Neural cell (in vitro differentiated cells): Measurements from ENCODE around the gene DARS1. TPM values are rescaled to one million over a fixed set of nuclear protein-coding genes. Genes with fewer than 3 reads are reported as not detected.

ENCODE experiments used
- H2AFZ ChIP-seq: fragments of 200-600, 300-800 bp; sonication (generic), shearing (Covaris generic); 2 replicates; pipeline ENCODE4 v1.6.0; 2014; ENCODE audit warnings: low read depth, mild to moderate bottlenecking, antibody characterized with exemption, low read length, moderate library complexity
- H3F3A ChIP-seq: fragments of 200-600 bp; shearing (Covaris generic); 2 replicates; pipeline ENCODE4 v1.6.1; 2016; ENCODE audit warnings: mild to moderate bottlenecking, moderate library complexity, mixed read lengths, antibody characterized with exemption, low read length; ENCODE audit not compliant: insufficient read depth, poor library complexity, severe bottlenecking
- H3K27ac ChIP-seq: fragments of 200-600, 300-800 bp; sonication (generic), shearing (Covaris generic); 2 replicates; pipeline ENCODE4 v1.5.1; 2014; ENCODE audit warnings: mild to moderate bottlenecking, low read length, moderate library complexity
- H3K27me3 ChIP-seq: fragments of 300-800, 200-600 bp; sonication (generic), shearing (Covaris generic); 2 replicates; pipeline ENCODE4 v1.6.0; 2014; ENCODE audit warnings: mild to moderate bottlenecking, low read depth, low read length, moderate library complexity; ENCODE audit not compliant: insufficient read depth
- H3K36me3 ChIP-seq: fragments of 300-800, 200-600 bp; sonication (generic), shearing (Covaris generic); 2 replicates; pipeline ENCODE4 v1.5.1; 2014; ENCODE audit warnings: mild to moderate bottlenecking, antibody characterized with exemption, low read length, moderate library complexity; ENCODE audit not compliant: insufficient read depth
- H3K4me2 ChIP-seq: fragments of 300-800, 200-600 bp; sonication (generic), shearing (Covaris generic); 2 replicates; pipeline ENCODE4 v1.6.0; 2014; ENCODE audit warnings: mild to moderate bottlenecking, low read length
- H3K4me3 ChIP-seq: fragments of 300-800, 200-600 bp; sonication (generic), shearing (Covaris generic); 2 replicates; pipeline ENCODE4 v1.5.1; 2014; ENCODE audit warnings: mild to moderate bottlenecking, low read length, moderate library complexity
- H3K79me2 ChIP-seq: fragments of 200-600 bp; shearing (Covaris generic); replicated peaks from 2 replicates; pipeline ENCODE4 v1.6.0; 2014; ENCODE audit warnings: mild to moderate bottlenecking, low read length, moderate library complexity; ENCODE audit not compliant: insufficient read depth
- H3K9ac ChIP-seq: fragments of 300-800, 200-600 bp; sonication (generic), shearing (Covaris generic); 2 replicates; pipeline ENCODE4 v1.6.1; 2016; ENCODE audit warnings: mild to moderate bottlenecking, low read length, mixed read lengths
- H3K9me2 ChIP-seq: fragments of 200-600 bp; shearing (Covaris generic); 2 replicates; pipeline ENCODE4 v1.6.1; 2016; ENCODE audit warnings: mild to moderate bottlenecking, low read length, mixed read lengths; ENCODE audit not compliant: insufficient read depth
- H3K9me3 ChIP-seq: fragments of 200-600, 300-800 bp; sonication (generic), shearing (Covaris generic); 2 replicates; pipeline ENCODE4 v1.6.1; 2016; ENCODE audit warnings: mild to moderate bottlenecking, mixed run types, low read length, moderate library complexity, mixed read lengths
- H4K20me1 ChIP-seq: fragments of 200-600 bp; shearing (Covaris generic); 2 replicates; pipeline ENCODE4 v1.6.1; 2016; ENCODE audit warnings: mild to moderate bottlenecking, mixed run types; ENCODE audit not compliant: insufficient read depth
- CTCF ChIP-seq: fragments of 450-650 bp; IDR thresholded peaks from 2 replicates; pipeline ENCODE4 v1.5.1; 2014; ENCODE audit warnings: antibody characterized with exemption, mild to moderate bottlenecking, moderate library complexity; ENCODE audit not compliant: poor library complexity, severe bottlenecking
- EP300 ChIP-seq: fragments of 450-650 bp; conservative IDR thresholded peaks from 2 replicates; pipeline ENCODE4 v1.6.1; 2014; ENCODE audit warnings: antibody characterized with exemption, mild to moderate bottlenecking, moderate library complexity; ENCODE audit not compliant: poor library complexity, severe bottlenecking
- EZH2 ChIP-seq: fragments of 200-600, 300-800 bp; shearing (Covaris generic), sonication (generic); IDR thresholded peaks from 2 replicates; pipeline ENCODE4 v1.6.1; 2014; ENCODE audit warnings: antibody characterized with exemption, low read length, borderline replicate concordance, mild to moderate bottlenecking; ENCODE audit not compliant: insufficient read depth, poor library complexity, severe bottlenecking
- MXI1 ChIP-seq: fragments of 450-650 bp; conservative IDR thresholded peaks from 2 replicates; pipeline ENCODE4 v1.6.1; 2014; ENCODE audit warnings: antibody characterized with exemption, mild to moderate bottlenecking; ENCODE audit not compliant: poor library complexity, severe bottlenecking
- POLR2AphosphoS5 ChIP-seq: IDR thresholded peaks from 2 replicates; pipeline ENCODE4 v1.6.1; 2012
- RAD21 ChIP-seq: fragments of 450-650 bp; conservative IDR thresholded peaks from 2 replicates; pipeline ENCODE4 v1.6.1; 2014; ENCODE audit warnings: antibody characterized with exemption, mild to moderate bottlenecking, moderate library complexity
- REST ChIP-seq: IDR thresholded peaks from 2 replicates; pipeline ENCODE4 v1.6.1; 2012; ENCODE audit warnings: borderline replicate concordance
- SMC3 ChIP-seq: fragments of 450-650 bp; conservative IDR thresholded peaks from 2 replicates; pipeline ENCODE4 v1.6.1; 2014; ENCODE audit warnings: antibody characterized with exemption, mild to moderate bottlenecking, moderate library complexity; ENCODE audit not compliant: poor library complexity
- TAF1 ChIP-seq: IDR thresholded peaks from 2 replicates; pipeline ENCODE4 v1.6.1; 2012; ENCODE audit warnings: low read depth
- polyA plus RNA-seq: library from polyadenylated mRNA; depleted of rRNA; stranded (reverse); fragments of >200 nt; gene quantifications from 2 replicates; pipeline ENCODE4 v1.2.3, GENCODE V29; 2014

The DARS1 gene
- polyA plus RNA-seq, 1 donor from 2014 or later: 37.9 TPM

GRCh38 chr2:135952891-135953290 is 32.5 kb downstream of the DARS1 start:
- H3K27ac ChIP-seq: no peak overlapping the region
- H3K9ac ChIP-seq: no peak overlapping the region
- no peak overlapping the region for H3K4me2 ChIP-seq
- H3K27me3 ChIP-seq: no peaks in the 10 kb centered on the region
- no peaks in the 10 kb centered on the region for H3F3A ChIP-seq
- H3K9me3 ChIP-seq: no peaks in the 10 kb centered on the region
- TF ChIP-seq TAF1 (no peak), CTCF (no peak), SMC3 (no peak), RAD21 (no peak), POLR2AphosphoS5 (no peak), EP300 (no peak), EZH2 (no peak), MXI1 (no peak), REST (no peak)
- no peaks in the 10 kb centered on the region for H4K20me1 ChIP-seq
- H3K79me2 ChIP-seq: no peaks in the 10 kb centered on the region
- H3K9me2 ChIP-seq: no peaks in the 10 kb centered on the region
- no peak overlapping the region for H3K4me3 ChIP-seq
- no peaks in the 10 kb centered on the region for H3K36me3 ChIP-seq
- no peak overlapping the region for H2AFZ ChIP-seq

GRCh38 chr2:135951041-135951583 is 34.3 kb downstream of the DARS1 start:
- Histone ChIP-seq H3K27me3 (no peaks in the 10 kb centered on the region), H3K9me3 (no peaks in the 10 kb centered on the region), H3K9ac (no peak overlapping the region), H3K79me2 (no peaks in the 10 kb centered on the region), H3K4me3 (no peak overlapping the region), H3K9me2 (no peaks in the 10 kb centered on the region), H3K36me3 (no peaks in the 10 kb centered on the region), H3K4me2 (no peak overlapping the region), H3F3A (no peaks in the 10 kb centered on the region), H4K20me1 (no peaks in the 10 kb centered on the region), H3K27ac (no peak overlapping the region), H2AFZ (no peak overlapping the region)
- TF ChIP-seq EZH2 (no peak), REST (no peak), MXI1 (no peak), EP300 (no peak), SMC3 (no peak), RAD21 (no peak), TAF1 (no peak), CTCF (no peak), POLR2AphosphoS5 (no peak)
